K562 (cell line): ENCODE results near the gene BCL2L12. TPM values are rescaled to one million over a fixed set of nuclear protein-coding genes. Genes with fewer than 3 reads are reported as not detected.

ENCODE experiments used
- C11orf30 ChIP-seq: fragments of 450-650 bp; IDR thresholded peaks from 2 replicates; pipeline ENCODE4 v1.6.1; 2016; ENCODE audit warnings: low read depth, mild to moderate bottlenecking
- CBX5 ChIP-seq: IDR thresholded peaks from 2 replicates; pipeline ENCODE4 v1.6.1; 2014; ENCODE audit warnings: low read depth, borderline replicate concordance
- DMBX1 ChIP-seq: fragments of 250-450 bp; sonication (Bioruptor Pico); IDR thresholded peaks from 2 replicates; pipeline ENCODE4 v1.8.0; 2022; ENCODE audit warnings: inconsistent platforms, mild to moderate bottlenecking, moderate library complexity, borderline replicate concordance
- EHMT2 ChIP-seq: fragments of 450-650 bp; IDR thresholded peaks from 2 replicates; pipeline ENCODE4 v1.6.1; 2018; ENCODE audit warnings: antibody characterized with exemption
- FUS ChIP-seq: fragments of 200-400 bp; formaldehyde crosslinking; optimal IDR thresholded peaks from 2 replicates; pipeline ENCODE3; 2017; ENCODE audit warnings: low read depth, low read length
- HNRNPK ChIP-seq: fragments of 200-400 bp; formaldehyde crosslinking; IDR thresholded peaks from one replicate; pipeline ENCODE4 v1.6.1; 2018; ENCODE audit warnings: mild to moderate bottlenecking, low read depth, low read length; ENCODE audit not compliant: poor library complexity, severe bottlenecking
- LEF1 ChIP-seq: fragments of 450-650 bp; IDR thresholded peaks from 2 replicates; pipeline ENCODE4 v1.6.1; 2016; ENCODE audit warnings: mild to moderate bottlenecking
- MAFK ChIP-seq: IDR thresholded peaks from 2 replicates; pipeline ENCODE4 v1.6.1; 2011; ENCODE audit warnings: low read length, improper control_type of control experiment
- MYBL2 ChIP-seq, 2 experiments: fragments of 450-650 bp in 1 of 2; sonication (generic) in 1 of 2; formaldehyde crosslinking in 1 of 2; IDR thresholded peaks; 2 replicates each; pipeline versions ENCODE4 v1.6.1 to v1.8.1; 2017 to 2022; ENCODE audit warnings: borderline replicate concordance in 1 of 2, inconsistent platforms in 1 of 2, low read depth in 1 of 2, mild to moderate bottlenecking in 1 of 2, missing genetic modification reagents in 1 of 2, moderate library complexity in 1 of 2
- NFRKB ChIP-seq: fragments of 450-650 bp; IDR thresholded peaks from 2 replicates; pipeline ENCODE4 v1.6.1; 2016; ENCODE audit warnings: low read depth
- NKRF ChIP-seq: fragments of 450-650 bp; IDR thresholded peaks from 2 replicates; pipeline ENCODE4 v1.6.1; 2016; ENCODE audit warnings: borderline replicate concordance
- NR0B1 ChIP-seq: fragments of 450-650 bp; IDR thresholded peaks from one replicate; pipeline ENCODE4 v1.6.1; 2018; ENCODE audit warnings: mild to moderate bottlenecking, moderate library complexity; ENCODE audit not compliant: partially characterized antibody
- SAFB ChIP-seq: fragments of 200-400 bp; formaldehyde crosslinking; IDR thresholded peaks from 2 replicates; pipeline ENCODE4 v1.6.1; 2017; ENCODE audit warnings: low read depth, low read length, borderline replicate concordance
- SLC30A9 ChIP-seq: fragments of 250-450 bp; sonication (Bioruptor Pico); IDR thresholded peaks from 2 replicates; pipeline ENCODE4 v1.8.0; 2022; ENCODE audit warnings: mild to moderate bottlenecking, moderate library complexity
- TBP ChIP-seq: optimal IDR thresholded peaks from 2 replicates; pipeline ENCODE3; 2011; ENCODE audit warnings: low read depth, low read length, improper control_type of control experiment
- YY1 ChIP-seq, 3 experiments: IDR thresholded peaks; 2 replicates each; pipeline ENCODE4 v1.6.1; 2011; ENCODE audit warnings: low read length in 2 of 3, mild to moderate bottlenecking in 2 of 3, moderate library complexity in 2 of 3, borderline replicate concordance in 1 of 3, control low read depth in 1 of 3, low read depth in 1 of 3; ENCODE audit not compliant: insufficient read depth in 3 of 3, insufficient replicate concordance in 2 of 3, control insufficient read depth in 1 of 3, insufficient read length in 1 of 3; ENCODE audit errors: extremely low read depth in 1 of 3
- ZNF217 ChIP-seq: sonication (generic); formaldehyde crosslinking; IDR thresholded peaks from 2 replicates; pipeline ENCODE4 v1.8.0; 2022; ENCODE audit warnings: mild to moderate bottlenecking, missing genetic modification reagents
- ZNF668 ChIP-seq: fragments of 250-450 bp; sonication (Bioruptor Pico); IDR thresholded peaks from 2 replicates; pipeline ENCODE4 v1.8.0; 2022; ENCODE audit warnings: mild to moderate bottlenecking, inconsistent platforms
- ZNF75A ChIP-seq: fragments of 450-650 bp; formaldehyde crosslinking; IDR thresholded peaks from 2 replicates; pipeline ENCODE4 v1.4.0; 2020; ENCODE audit warnings: mild to moderate bottlenecking
- ZNF785 ChIP-seq: fragments of 250-450 bp; sonication (Bioruptor Pico); IDR thresholded peaks from 2 replicates; pipeline ENCODE4 v1.4.0; 2020; ENCODE audit warnings: mild to moderate bottlenecking
- polyA plus RNA-seq, 8 experiments: library from polyadenylated mRNA; depleted of rRNA in 4 of 8; stranded (reverse) in 5 of 8; unstranded in 3 of 8; fragments of >200 nt; fragmentation: Nextera tagmentation in 2 of 8; fragmentation: Illumina TruSeq in 1 of 8; extraction: Ambion mirVana in 2 of 8; extraction: Trizol in 1 of 8; gene quantifications; 2 replicates each; pipeline versions ENCODE4 v1.2.1 to v1.2.3, GENCODE V29; 2011 to 2014; ENCODE audit warnings: inconsistent platforms in 1 of 8, missing spikeins in 1 of 8
- total RNA-seq, 7 experiments: library from RNA; depleted of rRNA in 6 of 7; stranded (reverse); fragments of >200 nt in 6 of 7; fragmentation: Illumina TruSeq in 2 of 7; extraction: Trizol in 2 of 7; gene quantifications; 2 replicates each; pipeline versions ENCODE4 v1.2.1 to v1.2.3, GENCODE V29; 2011 to 2021; ENCODE audit warnings: low replicate concordance in 1 of 7
- TF ChIP-seq, protein P1 (sequence below): fragments of 450-650 bp; IDR thresholded peaks from 2 replicates; pipeline ENCODE4 v1.6.1; 2017; ENCODE audit warnings: mild to moderate bottlenecking, moderate library complexity

The BCL2L12 gene
- total and polyA plus RNA-seq, 9 of the 15 experiments (the other 6 are each of a cell fraction or from before 2014, with no cell fraction given) = 7.4 to 263 (median 81.2) TPM

DNA sequence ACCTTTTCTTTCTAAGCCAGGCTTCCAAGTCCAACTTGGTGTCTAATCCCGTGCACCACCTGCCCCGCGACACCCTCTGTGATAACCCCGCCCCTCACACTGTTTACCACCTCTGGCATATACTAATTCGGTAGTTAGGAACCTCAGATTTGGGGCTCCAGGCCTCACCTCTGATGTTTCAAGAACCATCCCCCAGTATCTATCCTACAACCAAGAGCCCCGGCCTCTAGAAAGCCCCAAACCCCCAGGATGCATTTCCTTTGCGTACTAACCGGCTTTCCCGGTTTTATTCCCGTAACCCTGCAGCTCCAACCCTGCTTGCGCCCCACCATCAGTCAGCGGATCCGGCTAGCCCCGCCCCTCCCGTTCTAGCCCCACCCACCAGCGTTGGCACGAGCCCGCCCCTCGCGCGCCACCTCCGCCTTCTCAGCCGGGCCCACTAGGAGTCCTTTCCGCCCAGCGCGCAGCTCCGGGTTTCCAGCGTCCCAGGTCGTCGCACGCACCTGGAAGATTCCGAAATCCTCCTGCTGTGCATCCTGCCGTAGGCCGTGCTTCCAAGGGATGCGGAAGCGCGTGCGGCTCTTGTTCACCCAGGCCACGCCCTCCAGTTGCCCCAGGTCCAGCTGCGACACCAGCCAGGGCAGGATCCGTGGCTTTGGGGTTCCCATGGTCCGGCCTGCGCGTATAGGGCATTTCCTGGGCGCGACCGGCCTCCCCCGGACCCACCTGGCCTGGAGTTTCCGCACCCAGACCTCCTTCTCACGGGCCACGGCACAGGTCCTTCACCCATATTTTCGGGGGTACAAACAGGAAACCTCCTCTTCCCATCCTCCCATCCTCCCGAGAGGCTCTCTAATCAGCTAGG, 1.3 kb upstream of the BCL2L12 start (continued):
- TF ChIP-seq NKRF = peak; percentile 84
- TF ChIP-seq CBX5 = no peak
- TF ChIP-seq NFRKB = no peak
- TF ChIP-seq ZNF785 (CRISPR knock-in tag) = no peak
- no peak for TF ChIP-seq ZNF668 (CRISPR knock-in tag)
- no peak for TF ChIP-seq DMBX1 (CRISPR knock-in tag)
- no peak for TF ChIP-seq EHMT2
- no peak for TF ChIP-seq SLC30A9 (CRISPR knock-in tag)
- no peak for TF ChIP-seq C11orf30
- TF ChIP-seq SAFB = no peak
- no peak for TF ChIP-seq LEF1
- TF ChIP-seq HNRNPK = no peak
- TF ChIP-seq ZNF75A (CRISPR knock-in tag) = no peak
- TF ChIP-seq TBP = peak; percentile 46
- TF ChIP-seq MAFK = no peak
- 0 out of 2 replicates have a peak, but pooled peaks have one; percentile 45 for TF ChIP-seq ZNF217 (CRISPR knock-in tag)
- no peak for TF ChIP-seq NR0B1
- no peak for TF ChIP-seq FUS
- TF ChIP-seq, protein P1, sequence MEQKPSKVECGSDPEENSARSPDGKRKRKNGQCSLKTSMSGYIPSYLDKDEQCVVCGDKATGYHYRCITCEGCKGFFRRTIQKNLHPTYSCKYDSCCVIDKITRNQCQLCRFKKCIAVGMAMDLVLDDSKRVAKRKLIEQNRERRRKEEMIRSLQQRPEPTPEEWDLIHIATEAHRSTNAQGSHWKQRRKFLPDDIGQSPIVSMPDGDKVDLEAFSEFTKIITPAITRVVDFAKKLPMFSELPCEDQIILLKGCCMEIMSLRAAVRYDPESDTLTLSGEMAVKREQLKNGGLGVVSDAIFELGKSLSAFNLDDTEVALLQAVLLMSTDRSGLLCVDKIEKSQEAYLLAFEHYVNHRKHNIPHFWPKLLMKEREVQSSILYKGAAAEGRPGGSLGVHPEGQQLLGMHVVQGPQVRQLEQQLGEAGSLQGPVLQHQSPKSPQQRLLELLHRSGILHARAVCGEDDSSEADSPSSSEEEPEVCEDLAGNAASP = no peak
- TF ChIP-seq YY1 (IDR thresholded peaks at IDR 0.05; ENCODE audit: borderline replicate concordance in 1 of 3, control insufficient read depth in 1 of 3, extremely low read depth in 1 of 3, insufficient read depth in 3 of 3, insufficient read length in 1 of 3, insufficient replicate concordance in 2 of 3, low read depth in 1 of 3, low read length in 2 of 3) = peak in 1 of 3 experiments; percentile 12
- no peak for TF ChIP-seq MYBL2 (IDR thresholded peaks at IDR 0.05; ENCODE audit: low read depth)
- no peak for TF ChIP-seq MYBL2 (CRISPR knock-in tag; IDR thresholded peaks at IDR 0.05; ENCODE audit: borderline replicate concordance)
